Loucy (cell line): ENCODE data around the gene DKK2.

ENCODE experiments used
- EZH2phosphoT487 ChIP-seq: fragments of 200-600 bp; IDR thresholded peaks from 2 replicates; pipeline ENCODE4 v1.6.1; 2018; ENCODE audit warnings: antibody characterized with exemption, mild to moderate bottlenecking, moderate library complexity, borderline replicate concordance
- TF ChIP-seq, protein P1 (sequence below): fragments of 200-600 bp; sonication (generic); conservative IDR thresholded peaks from 2 replicates; pipeline ENCODE4 v1.5.1; 2014; ENCODE audit warnings: mild to moderate bottlenecking, antibody characterized with exemption, low read length

DNA sequence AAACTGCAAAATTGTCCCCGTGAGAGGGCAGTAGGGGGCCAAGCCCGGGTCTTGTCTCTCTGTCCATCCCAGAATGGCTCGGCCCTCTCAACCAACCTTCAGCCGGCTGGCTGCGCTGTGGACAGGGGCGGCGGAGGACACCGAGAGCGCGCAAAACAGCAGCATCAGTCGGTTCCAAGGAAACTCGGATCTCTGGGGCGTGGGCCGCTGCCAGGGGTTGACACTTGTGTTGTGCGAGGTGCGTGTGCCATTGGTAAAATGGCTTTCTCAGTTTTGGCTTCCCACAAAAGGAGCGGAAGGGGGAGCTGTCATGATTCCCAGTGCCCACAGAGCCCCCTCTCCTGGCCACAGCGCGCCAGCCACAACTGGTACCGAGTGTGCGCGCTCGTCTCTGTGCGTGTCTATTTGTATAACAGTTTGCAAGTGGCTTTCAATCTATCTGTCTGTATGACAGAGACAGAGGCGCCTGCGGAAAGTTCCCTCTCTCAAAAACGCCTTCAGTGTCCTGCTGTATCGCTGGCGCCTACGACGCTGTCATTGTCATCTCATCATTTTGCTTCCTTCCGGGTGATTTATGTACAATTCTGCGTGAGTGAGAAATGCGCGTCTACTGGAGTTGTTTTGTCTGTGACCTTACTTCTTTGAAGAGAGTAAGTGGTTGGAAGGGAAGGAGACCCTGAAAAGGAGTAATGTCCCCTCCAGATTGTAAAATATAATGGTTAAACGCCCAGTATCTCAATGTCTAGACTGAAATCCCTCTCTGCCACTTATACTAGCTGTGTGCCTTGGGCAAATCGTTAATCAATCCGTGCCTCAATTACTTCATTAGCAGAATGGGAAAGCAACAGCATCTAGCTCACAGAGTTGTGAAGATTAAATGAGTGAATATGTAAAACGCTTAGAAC lies 1.8 kb downstream of the DKK2 start:
- TF ChIP-seq, protein P1, sequence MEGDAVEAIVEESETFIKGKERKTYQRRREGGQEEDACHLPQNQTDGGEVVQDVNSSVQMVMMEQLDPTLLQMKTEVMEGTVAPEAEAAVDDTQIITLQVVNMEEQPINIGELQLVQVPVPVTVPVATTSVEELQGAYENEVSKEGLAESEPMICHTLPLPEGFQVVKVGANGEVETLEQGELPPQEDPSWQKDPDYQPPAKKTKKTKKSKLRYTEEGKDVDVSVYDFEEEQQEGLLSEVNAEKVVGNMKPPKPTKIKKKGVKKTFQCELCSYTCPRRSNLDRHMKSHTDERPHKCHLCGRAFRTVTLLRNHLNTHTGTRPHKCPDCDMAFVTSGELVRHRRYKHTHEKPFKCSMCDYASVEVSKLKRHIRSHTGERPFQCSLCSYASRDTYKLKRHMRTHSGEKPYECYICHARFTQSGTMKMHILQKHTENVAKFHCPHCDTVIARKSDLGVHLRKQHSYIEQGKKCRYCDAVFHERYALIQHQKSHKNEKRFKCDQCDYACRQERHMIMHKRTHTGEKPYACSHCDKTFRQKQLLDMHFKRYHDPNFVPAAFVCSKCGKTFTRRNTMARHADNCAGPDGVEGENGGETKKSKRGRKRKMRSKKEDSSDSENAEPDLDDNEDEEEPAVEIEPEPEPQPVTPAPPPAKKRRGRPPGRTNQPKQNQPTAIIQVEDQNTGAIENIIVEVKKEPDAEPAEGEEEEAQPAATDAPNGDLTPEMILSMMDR = no peak
- no peak for TF ChIP-seq EZH2phosphoT487
